Adipose tissue (tissue), 3 donors: Measurements from ENCODE around the gene COL4A1. TPM values are rescaled to one million over a fixed set of nuclear protein-coding genes. Genes with fewer than 3 reads are reported as not detected.
A peak's percentile ranks its signal among the peaks of the same experiment; 100 is the strongest.

Experiments
- H3K27ac ChIP-seq: one replicate; pipeline ENCODE4 v1.5.1; 2013; ENCODE audit warnings: low read depth, low read length
- WGBS, 3 donors: extraction: QIAGEN DNeasy Blood & Tissue Kit; methylation state at CpG; one replicate each; pipeline ENCODE4 v1.1.7; 2013; 5-methylcytosine and 5-hydroxymethylcytosine counted together
- polyA plus RNA-seq, 3 donors: library from polyadenylated mRNA; stranded (reverse); fragments of 200-250 nt; gene quantifications; one replicate each; pipeline ENCODE4 v1.2.3, GENCODE V29; 2013
- donor health status: healthy with polysubstance abuse.
- donor health status: Bipolar disorder and iron deficiency.
- donor health status: healthy.

COL4A1 gene
- polyA plus RNA-seq, 3 donors, result 103 to 773 (median 225) TPM

DNA sequence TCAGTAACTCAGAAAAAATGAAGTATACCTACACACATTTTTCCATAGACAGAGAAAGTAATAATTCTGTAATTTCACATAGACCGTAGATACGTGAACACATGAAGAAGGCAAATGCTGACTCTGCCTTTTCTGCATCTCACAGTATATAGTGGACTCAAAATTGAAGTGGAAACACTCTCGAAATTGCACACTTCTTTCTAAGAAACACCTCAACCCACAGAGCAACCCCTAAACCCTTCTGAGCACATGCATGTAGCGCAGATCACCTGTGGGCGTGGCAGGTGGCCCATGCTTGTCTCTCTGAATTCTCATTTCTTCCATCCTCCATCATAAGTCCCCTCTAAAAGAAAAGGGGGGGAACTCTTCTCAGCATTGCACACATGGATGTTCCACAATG lies 34.7 kb downstream of the COL4A1 start:
- 77 to 92% (median 78%) methylated on average over 5 of the region's 5 CpGs for WGBS, 3 donors
- H3K27ac ChIP-seq, result no peak overlapping the region

DNA sequence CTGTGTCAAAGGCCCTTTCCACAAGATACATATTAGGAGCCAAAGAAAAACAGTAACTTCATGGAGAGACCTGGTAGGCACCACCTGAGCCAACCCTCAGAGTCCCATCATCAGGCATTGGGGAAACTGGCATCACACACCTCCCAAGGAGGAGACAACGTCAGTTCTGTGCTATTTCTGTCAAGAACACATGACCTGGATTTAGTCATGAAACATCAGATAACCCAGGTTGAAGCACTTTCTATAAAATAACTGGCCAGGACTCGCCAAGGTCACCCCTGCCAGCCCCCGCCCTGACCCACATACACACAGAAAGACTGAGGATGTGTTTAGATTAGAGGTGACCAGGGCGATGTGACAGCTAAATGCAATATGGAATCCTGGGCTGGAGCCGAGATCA lies 35.6 kb downstream of the COL4A1 start:
- H3K27ac ChIP-seq, result no peak overlapping the region
- WGBS, 3 donors, result 66 to 88% (median 75%) methylated on average over 5 of the region's 5 CpGs

DNA sequence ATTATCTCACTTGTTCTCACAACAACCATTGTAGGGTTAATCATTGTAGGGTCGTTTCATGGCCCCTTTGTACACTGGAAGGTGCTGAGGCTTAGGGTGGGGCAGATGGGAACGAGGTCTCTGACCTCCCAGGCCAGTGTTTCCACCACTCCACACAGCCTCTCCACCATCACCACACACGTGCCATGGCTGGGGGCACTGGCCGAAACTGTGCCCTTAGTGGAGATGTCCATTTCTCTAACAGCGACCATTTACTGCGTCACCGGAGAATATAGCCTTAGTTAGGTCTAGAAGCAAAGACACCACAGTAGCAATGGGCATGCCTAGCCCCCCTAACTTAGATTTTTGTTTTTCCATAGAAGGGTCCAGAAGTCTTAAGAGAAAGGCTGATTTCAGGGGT lies 36.5 kb downstream of the COL4A1 start:
- 72 to 86% (median 85%) methylated on average over 7 of the region's 7 CpGs for WGBS, 3 donors

DNA sequence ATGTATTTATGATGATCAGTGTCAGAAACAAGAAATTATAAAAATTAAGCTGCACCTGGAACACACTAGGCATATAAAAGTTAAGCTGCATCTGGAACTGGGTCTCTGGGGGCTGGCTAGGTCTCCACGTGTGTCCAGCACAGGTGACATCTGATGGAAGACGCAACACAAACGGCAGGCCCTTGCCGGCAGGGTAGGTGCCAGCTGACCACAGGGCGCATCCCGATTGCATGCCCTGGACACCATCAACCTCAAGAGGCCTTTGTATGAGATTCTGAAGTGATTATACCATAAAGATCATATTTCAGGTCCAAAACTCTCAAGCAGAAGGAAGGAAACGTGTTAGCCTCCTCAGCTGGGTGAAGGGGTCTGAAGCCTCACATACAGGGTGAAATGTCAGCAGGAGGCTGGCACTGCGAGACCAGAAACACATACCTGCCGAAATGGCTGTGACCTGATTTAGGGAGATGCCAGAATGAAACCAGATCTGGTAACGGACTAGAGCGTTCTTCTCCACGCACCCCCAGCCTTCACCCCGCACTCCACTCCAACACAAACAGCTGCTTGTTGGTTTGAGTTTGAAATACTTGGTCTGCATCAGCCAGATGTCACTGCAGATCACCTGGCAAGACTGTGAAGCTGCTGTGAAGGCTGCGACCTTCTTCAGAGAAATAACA lies 37.3 kb downstream of the COL4A1 start:
- 79 to 89% (median 84%) methylated on average over 14 of the region's 14 CpGs for WGBS, 3 donors

More for the DNA sequence above, 36.5 kb downstream of the COL4A1 start:
- H3K27ac ChIP-seq, result no peak overlapping the region

DNA sequence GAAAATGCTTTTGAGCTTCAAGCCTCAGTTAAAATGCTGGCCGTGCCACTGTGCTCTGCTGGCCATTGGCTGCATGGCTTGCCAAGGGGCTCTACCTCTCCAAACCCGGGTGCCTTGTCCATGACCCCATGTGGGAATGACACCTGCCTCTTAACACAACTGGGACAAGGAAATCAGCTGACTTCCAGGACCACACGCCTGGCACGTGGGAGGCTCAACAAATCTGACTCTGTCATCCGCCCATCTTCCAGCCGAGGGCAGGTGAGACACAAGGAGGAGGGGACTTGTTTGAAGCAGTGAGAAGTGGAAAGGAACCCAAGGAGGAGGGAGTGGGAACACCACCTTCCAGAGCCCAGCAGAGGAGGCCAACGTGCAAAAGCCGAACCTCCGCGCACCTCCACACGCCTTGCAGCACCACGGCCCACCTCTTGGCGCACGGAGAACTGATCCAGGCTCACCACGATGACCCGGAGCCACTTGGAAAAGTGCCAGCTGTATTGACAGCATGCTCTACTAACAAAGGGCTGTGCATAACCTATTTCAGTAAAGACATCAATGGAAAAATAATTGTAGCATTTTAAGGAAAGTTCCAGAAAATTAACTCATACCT lies 38.3 kb downstream of the COL4A1 start:
- WGBS, 3 donors, result 72 to 85% (median 78%) methylated on average over 16 of the region's 16 CpGs
- H3K27ac ChIP-seq, result no peak overlapping the region

More for the DNA sequence above, 37.3 kb downstream of the COL4A1 start:
- no peak overlapping the region for H3K27ac ChIP-seq

DNA sequence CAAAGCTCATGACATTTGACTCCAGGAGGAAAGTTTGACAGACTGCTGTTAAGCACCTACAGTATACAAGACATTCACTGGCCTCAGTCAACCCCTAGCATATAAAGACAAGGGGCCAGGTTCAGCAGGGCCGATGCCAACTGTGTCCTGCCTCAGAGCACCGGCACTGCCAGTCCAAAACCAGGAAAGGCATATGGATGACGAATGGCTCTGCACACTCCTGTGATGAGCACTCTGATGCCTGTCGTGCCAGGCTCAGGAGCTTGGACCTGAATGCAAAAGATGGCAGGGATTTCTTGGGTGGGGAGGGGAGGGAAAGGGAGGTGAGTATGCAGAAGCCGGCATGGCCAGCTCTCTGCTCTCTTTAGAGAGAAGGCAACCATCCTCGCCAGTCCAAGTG lies 38.9 kb downstream of the COL4A1 start:
- WGBS, 3 donors, result 75 to 82% (median 78%) methylated on average over 6 of the region's 6 CpGs
- no peak overlapping the region for H3K27ac ChIP-seq

DNA sequence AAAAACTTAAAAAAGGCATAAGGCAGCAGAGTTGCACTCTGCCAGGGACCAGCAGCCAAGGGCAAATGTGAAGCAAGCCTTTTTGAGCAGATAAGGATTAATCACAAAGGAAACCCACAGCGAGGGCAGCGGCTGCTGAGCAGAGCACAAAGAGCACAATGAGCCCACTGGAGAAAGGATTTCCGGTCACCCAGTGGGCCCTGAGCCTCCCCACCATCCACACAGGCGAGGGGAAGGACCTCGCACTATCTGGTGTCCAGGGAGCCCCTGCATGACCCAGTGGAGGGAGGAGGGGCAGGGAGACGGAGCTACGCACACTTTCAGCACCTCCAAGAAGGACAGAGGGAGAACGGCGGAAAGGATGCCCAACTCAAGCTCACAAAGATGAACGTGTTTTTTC lies 40.0 kb downstream of the COL4A1 start:
- 48 to 62% (median 57%) methylated on average over 10 of the region's 10 CpGs for WGBS, 3 donors
- H3K27ac ChIP-seq, result no peak overlapping the region

DNA sequence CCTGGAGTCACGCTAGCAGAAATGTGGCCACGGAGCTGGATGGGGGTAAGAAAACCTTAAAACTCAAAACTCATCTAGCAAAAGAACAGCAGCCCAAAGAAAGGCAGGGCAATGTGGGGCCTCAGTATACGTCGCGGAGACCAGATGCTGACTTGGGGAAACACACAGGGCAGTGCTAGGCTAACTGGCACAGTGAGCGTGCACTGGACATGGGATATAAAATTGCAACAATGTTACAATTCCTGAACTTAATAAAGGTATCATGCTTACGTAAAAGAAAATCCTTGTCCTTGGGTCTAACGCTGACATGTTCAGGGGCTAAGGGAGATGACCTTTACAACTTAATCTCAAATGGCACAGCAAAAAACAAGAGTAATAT lies 40.5 kb downstream of the COL4A1 start:
- WGBS, 3 donors, result 62 to 77% (median 68%) methylated on average over 8 of the region's 8 CpGs
- no peak overlapping the region for H3K27ac ChIP-seq

DNA sequence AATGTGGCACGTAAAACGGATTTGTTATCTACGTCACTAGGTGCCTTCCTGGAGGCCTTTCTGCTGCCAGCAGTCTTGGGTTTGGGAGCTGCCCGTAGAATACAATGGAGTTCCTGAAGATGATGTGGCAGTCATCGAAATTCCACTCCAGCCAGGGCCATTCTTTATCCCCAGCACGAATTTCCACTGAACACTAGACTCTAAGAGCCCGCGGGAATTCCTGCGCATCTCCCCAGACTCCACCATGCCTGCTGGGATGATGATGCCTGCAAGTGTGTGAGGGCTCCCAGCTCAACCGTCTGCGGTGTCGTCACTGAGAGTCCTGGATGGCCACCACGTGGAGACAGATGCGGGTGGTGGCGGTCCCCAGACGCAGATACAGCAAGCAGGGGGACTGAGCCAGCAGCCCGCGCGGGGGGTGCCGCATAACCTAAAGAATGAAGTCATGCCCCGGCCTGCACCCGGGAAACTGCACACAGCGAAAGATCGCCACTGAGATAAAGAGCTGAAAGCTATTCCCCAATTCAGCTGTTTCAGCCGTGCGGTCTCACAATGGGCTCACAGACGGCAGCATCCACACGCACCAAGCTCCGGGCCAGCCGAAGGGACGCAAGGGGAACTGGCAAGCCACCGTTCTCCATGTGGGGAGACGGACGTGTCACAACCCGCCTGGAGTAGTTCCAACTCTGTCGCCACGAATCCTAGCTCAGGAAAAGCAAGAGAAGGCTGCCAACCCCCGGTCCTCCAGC lies 41.1 kb downstream of the COL4A1 start:
- no peak overlapping the region for H3K27ac ChIP-seq

DNA sequence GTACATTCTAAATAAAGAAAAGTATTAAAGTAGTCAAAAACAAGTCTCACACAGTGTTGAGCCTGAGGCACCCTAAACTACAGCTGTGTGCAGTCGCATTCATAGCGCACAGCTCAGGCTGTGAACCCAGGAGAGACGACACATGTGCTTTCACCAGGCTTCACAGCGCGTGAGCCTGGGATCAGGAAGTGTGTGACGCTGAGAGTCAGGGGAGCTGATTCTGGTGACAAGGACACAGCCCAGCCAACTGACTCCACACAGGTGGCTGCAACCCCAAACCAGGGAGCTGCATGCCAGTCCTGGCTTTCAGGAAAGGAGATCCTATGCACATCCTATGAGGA lies 41.6 kb downstream of the COL4A1 start:
- no peak overlapping the region for H3K27ac ChIP-seq
- WGBS, 3 donors, result 44 to 63% (median 45%) methylated on average over 6 of the region's 6 CpGs

More for the DNA sequence above, 41.1 kb downstream of the COL4A1 start:
- WGBS, 3 donors, result 59 to 70% (median 61%) methylated on average over 38 of the region's 38 CpGs

DNA sequence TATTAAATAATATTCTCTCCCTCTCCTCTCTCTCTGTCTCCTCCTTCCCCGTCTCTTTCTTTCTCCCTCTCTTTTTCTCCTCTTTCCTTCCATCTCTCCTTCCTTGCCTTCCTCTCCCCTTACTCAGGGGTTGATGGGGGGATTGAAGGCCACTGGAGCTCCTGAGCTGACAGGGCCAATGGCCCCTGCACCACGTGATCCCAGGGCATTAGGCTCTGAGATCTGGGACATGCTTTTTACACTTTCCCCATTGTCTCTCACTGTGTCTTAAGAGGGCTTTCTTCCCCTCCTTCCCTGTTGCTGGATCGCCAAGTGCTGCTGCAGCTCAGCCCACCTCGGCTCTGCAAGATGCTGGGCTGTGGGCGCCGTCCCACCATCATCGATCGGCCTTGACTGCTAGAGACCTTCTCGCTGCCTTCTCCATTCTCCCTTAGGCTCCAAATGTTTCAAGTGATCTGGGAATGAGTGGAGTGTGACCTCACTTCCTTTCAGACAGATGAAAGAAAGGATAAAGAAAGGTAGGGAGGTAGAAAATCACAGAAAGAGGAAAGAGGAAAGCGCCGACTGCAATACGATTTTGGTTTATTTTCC lies 42.2 kb downstream of the COL4A1 start:
- 70 to 82% (median 78%) methylated on average over 12 of the region's 12 CpGs for WGBS, 3 donors

DNA sequence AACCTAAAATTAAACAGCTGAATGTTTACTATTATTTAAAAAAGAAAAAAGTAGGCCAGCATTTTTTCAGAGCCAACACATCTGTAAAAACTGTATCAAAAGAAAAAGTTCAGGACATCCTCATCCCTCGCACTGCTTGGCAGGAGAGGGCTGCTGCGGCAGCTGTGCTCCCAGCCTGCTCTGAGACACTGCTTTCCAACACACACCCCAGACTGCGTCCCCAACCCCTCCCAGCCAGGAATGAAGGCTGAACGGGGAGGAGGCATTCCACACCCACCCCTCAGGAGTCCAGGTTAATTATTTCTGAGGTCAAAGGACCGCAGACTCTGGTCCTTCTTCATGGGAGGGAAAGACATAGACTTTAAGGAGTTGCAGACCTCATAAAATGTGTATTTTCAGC lies 43.1 kb downstream of the COL4A1 start:
- WGBS, 3 donors, result 30 to 42% (median 35%) methylated on average over 5 of the region's 5 CpGs
- peak overlapping the region; percentile 43 for H3K27ac ChIP-seq

More for the DNA sequence above, 42.2 kb downstream of the COL4A1 start:
- no peak overlapping the region for H3K27ac ChIP-seq

DNA sequence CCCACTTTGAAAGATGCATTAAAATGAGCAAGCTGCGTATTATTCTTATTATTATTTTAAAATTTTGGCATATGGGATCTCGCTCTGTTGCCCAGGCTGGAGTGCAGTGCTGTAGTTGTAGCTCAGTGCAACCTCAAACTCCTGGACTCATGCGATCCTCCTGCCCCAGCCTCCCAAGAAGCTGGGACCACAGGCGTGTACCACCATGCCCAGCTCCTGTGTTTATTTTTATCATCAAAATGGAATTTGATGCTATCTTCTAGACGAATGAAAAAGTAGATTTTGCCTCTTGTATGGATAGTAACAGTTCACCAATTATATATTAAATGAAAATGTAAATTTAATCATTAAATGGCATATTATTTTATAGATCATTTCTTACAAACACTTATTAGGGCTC lies 43.6 kb downstream of the COL4A1 start:
- WGBS, 3 donors, result 74 to 84% (median 78%) methylated on average over 5 of the region's 5 CpGs
- no peak overlapping the region for H3K27ac ChIP-seq

DNA sequence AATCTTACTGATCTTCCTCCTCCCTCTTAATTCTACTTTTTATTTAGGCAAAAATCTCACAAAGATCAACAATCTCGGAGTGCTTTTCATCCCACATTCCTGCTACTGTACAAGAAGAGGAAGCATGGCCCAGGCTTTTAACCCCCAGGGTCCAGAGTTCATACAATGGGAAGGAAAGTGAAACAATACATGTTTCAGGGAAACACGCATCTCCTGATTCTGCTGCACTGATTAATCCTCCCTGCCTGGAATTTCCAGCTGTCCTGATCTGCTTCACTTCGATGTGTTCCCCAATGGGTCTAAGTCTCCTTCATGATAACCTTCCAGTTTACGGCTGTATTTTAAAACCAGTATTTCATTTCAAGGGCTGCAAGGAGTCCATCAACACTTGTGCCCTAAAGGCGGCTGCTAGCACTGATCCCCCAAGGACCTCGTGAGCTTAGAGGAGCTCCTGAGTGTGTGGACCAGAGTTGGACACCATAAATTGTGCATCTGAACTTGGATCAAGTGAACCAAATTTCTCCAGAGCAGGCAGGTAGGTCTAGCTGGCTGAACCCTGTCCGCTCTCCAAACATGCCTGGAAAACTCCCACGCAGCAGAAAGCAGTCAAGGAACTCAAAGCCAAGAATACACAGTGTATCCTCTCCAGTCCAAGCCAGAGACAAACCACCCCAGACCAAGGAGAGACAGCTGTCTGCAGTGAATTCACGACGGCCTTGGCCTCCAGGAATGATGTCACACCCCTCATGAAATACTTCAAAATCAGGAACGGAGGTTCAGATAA lies 44.3 kb downstream of the COL4A1 start:
- H3K27ac ChIP-seq, result no peak overlapping the region
- WGBS, 3 donors, result 30 to 38% (median 38%) methylated on average over 11 of the region's 11 CpGs

DNA sequence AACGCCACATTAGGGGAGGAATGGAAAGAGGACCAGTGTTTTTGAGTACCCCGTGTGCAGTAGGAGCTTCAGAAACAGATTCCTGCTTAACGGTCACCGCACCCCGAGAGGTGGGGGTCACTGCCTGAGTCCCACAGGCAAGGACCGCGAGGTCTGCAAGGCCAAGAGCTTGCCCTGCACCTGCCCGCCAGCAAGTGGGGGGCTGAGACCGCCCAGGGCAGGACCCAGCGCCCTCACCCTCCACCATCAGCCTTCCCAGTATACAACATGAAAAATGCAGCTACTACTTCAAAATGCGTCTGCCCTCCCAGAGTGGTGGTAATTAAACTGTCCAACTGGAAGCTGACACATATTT lies 44.9 kb downstream of the COL4A1 start:
- WGBS, 3 donors, result 70 to 82% (median 76%) methylated on average over 11 of the region's 11 CpGs
- H3K27ac ChIP-seq, result no peak overlapping the region

DNA sequence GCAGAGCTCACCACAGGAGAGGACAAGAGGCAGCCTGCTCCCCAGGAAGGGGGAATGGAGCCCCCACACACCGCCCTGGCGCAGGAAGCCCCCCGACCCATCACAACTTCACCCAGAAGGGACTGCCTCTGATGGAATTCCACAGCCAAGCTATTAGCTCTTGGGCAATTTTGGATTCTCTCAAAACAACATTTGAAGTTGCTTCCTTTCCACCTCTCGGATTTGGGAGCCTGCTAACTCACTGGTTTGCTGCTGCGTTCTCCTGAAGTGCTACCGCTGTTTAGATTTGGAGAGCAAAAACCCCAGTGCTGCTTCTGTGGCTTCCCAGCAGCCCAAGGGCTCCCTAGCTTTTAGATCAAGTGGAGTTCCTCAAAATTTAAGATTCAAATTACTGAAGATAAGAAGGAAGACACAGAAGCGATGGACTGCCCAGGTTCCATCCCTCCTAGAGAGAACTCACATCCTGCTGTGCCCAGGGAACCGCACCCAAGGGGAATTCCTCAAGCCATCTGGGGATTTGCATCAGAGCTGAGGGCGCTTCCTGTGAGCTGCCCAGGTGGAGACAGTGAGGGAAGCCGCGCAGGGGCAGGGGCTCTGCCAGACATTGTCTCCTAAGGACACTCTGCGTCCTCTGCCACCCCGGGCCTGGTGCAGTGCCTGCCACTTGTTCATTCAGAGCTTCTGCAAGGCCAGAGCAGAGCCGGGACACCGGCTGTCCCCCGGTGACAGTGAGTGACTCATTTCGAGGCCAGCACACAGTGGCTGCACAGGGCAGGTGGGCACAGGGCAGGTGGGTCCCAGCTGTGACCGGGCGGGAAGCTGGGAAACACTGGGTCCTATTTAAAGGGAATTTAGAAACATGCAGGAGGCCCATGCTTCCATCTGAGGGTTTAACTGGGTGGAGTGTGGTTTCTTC lies 45.5 kb downstream of the COL4A1 start:
- no peak overlapping the region for H3K27ac ChIP-seq
- 79 to 81% (median 80%) methylated on average over 19 of the region's 19 CpGs for WGBS, 3 donors

DNA sequence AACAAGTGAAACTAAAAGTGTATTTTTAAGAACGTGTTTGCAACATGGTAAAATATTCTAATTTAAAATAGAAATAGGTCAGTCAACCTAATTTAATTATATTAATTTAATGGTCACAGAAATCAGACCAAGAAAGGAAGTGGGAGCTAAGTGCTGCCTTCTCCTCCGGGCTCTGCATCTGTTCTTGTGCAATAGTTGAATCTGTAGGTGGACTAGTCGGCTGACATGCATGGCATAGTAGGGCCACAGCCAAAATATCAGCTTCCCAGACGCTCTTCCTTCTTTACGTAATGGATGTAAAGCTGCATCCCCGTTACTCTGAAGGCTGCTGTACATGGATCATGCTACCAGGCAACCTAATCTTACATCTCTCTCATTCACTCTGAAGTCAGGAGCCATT lies 47.3 kb downstream of the COL4A1 start:
- WGBS, 3 donors, result 55 to 74% (median 57%) methylated on average over 6 of the region's 6 CpGs
- no peak overlapping the region for H3K27ac ChIP-seq
